Fibroblast of lung (primary cell): ENCODE measurements around the gene SLC25A23. TPM values are rescaled to one million over a fixed set of nuclear protein-coding genes. Genes with fewer than 3 reads are reported as not detected.

Experiments used
- DNase-seq, 2 donors: peaks; one replicate each; pipeline versions ENCODE4 v3.0.0 to v3.0.0-alpha.2; 2010; ENCODE audit warnings: low read depth in 2 of 2
- H2AFZ ChIP-seq: 2 replicates; pipeline ENCODE4 v1.5.1; 2012; ENCODE audit warnings: low read length, control low read depth, inconsistent platforms
- H3K27ac ChIP-seq: 2 replicates; pipeline ENCODE4 v1.5.1; 2011; ENCODE audit warnings: low read length, control low read depth; ENCODE audit not compliant: insufficient read depth
- H3K27me3 ChIP-seq: 2 replicates; pipeline ENCODE4 v1.5.1; 2011; ENCODE audit warnings: mild to moderate bottlenecking, low read length; ENCODE audit not compliant: control insufficient read depth, insufficient read depth
- H3K36me3 ChIP-seq: 2 replicates; pipeline ENCODE4 v1.5.1; 2011; ENCODE audit warnings: low read length; ENCODE audit not compliant: control insufficient read depth, insufficient read depth
- H3K4me1 ChIP-seq: 2 replicates; pipeline ENCODE4 v1.5.1; 2011; ENCODE audit warnings: low read length; ENCODE audit not compliant: control insufficient read depth, insufficient read depth; ENCODE audit errors: extremely low read depth
- H3K4me2 ChIP-seq: 2 replicates; pipeline ENCODE4 v1.5.1; 2011; ENCODE audit warnings: low read length, control low read depth; ENCODE audit not compliant: insufficient read depth; ENCODE audit errors: extremely low read depth
- H3K4me3 ChIP-seq, 4 experiments: fragments of 200-600 bp in 1 of 4; sonication (generic) in 1 of 4; replicated peaks in 1 of 4; 2 replicates each; pipeline ENCODE4 v1.5.1; 2011 to 2016; ENCODE audit warnings: low read length in 4 of 4, low read depth in 3 of 4, mild to moderate bottlenecking in 3 of 4, control low read depth in 2 of 4, inconsistent platforms in 1 of 4, mixed read lengths in 1 of 4; ENCODE audit not compliant: insufficient read depth in 1 of 4; ENCODE audit errors: control extremely low read depth in 1 of 4
- H3K79me2 ChIP-seq: 2 replicates; pipeline ENCODE4 v1.5.1; 2012; ENCODE audit warnings: mild to moderate bottlenecking, low read length, inconsistent platforms; ENCODE audit not compliant: control insufficient read depth, insufficient read depth
- H3K9ac ChIP-seq: 2 replicates; pipeline ENCODE4 v1.5.1; 2011; ENCODE audit warnings: mild to moderate bottlenecking, low read length, control low read depth; ENCODE audit not compliant: insufficient read depth
- H3K9me3 ChIP-seq: 2 replicates; pipeline ENCODE4 v1.5.1; 2012; ENCODE audit warnings: low read depth, low read length; ENCODE audit not compliant: control insufficient read depth, insufficient read depth
- H4K20me1 ChIP-seq: 2 replicates; pipeline ENCODE4 v1.5.1; 2011; ENCODE audit warnings: low read length; ENCODE audit not compliant: control insufficient read depth, insufficient read depth; ENCODE audit errors: extremely low read depth
- CTCF ChIP-seq, 2 donors: IDR thresholded peaks in 1 of 2; conservative IDR thresholded peaks in 1 of 2; 1 replicate in 1 of 2; 2 replicates in 1 of 2; pipeline ENCODE4 v1.5.1; 2011 to 2012; ENCODE audit warnings: low read length in 2 of 2, control low read depth in 1 of 2, inconsistent platforms in 1 of 2, low read depth in 1 of 2, mild to moderate bottlenecking in 1 of 2
- EZH2 ChIP-seq: IDR thresholded peaks from 2 replicates; pipeline ENCODE4 v1.5.1; 2012; ENCODE audit warnings: low read length, control low read depth, mild to moderate bottlenecking; ENCODE audit errors: missing control alignments
- polyA plus RNA-seq, 2 donors: library from polyadenylated mRNA; depleted of rRNA in 1 of 2; stranded (reverse) in 1 of 2; unstranded in 1 of 2; fragments of >200 nt; gene quantifications; 2 replicates each; pipeline ENCODE4 v1.2.1, GENCODE V29; 2011 to 2012; ENCODE audit warnings: missing spikeins in 1 of 2
- total RNA-seq: library from RNA; depleted of rRNA; stranded (reverse); fragments of >200 nt; gene quantifications from 2 replicates; pipeline ENCODE4 v1.2.1, GENCODE V29; 2014

Gene SLC25A23
- total and polyA plus RNA-seq, 2 donors (not counting 1 experiment from before 2014, with no cell fraction given) = 7.9 to 33.9 TPM

- H4K20me1 ChIP-seq = no peaks in the 10 kb centered on the region
- DNase-seq = no peak
- peaks cover 5% of the 10 kb centered on the region for H3K4me1 ChIP-seq
- H3K4me2 ChIP-seq = no peak overlapping the region
- no peak overlapping the region for H3K27ac ChIP-seq
- no peaks in the 10 kb centered on the region for H3K9me3 ChIP-seq
- no peak for TF ChIP-seq EZH2
- no peak for TF ChIP-seq CTCF (conservative IDR thresholded peaks at IDR 0.05 in 1 of 2, IDR thresholded peaks at IDR 0.05 in 1 of 2; ENCODE audit: low read depth in 1 of 2, low read length in 2 of 2)
- H2AFZ ChIP-seq = no peak overlapping the region
- no peaks in the 10 kb centered on the region for H3K36me3 ChIP-seq
- no peak overlapping the region for H3K4me3 ChIP-seq
- peaks cover 16% of the 10 kb centered on the region for H3K79me2 ChIP-seq
- H3K27me3 ChIP-seq = no peaks in the 10 kb centered on the region
- no peak overlapping the region for H3K9ac ChIP-seq
Observed at GRCh38 chr19:6396305-6396704, 63.3 kb downstream of the SLC25A23 start.

- no peaks in the 10 kb centered on the region for H4K20me1 ChIP-seq
- DNase-seq = no peak
Observed at GRCh38 chr19:6394831-6395230, 64.8 kb downstream of the SLC25A23 start.

GRCh38 chr19:6393983-6394412, 65.6 kb downstream of the SLC25A23 start:
- peaks cover 19% of the 10 kb centered on the region for H3K79me2 ChIP-seq
- H2AFZ ChIP-seq = peak overlapping the region; percentile 90
- peaks cover 5% of the 10 kb centered on the region for H3K4me1 ChIP-seq
- H3K9ac ChIP-seq = peak overlapping the region; percentile 91
- peak overlapping the region; percentile 66 to 94 (median 84) for H3K4me3 ChIP-seq
- H4K20me1 ChIP-seq = no peaks in the 10 kb centered on the region
- DNase-seq = no peak
- H3K4me2 ChIP-seq = peak overlapping the region; percentile 38
- TF ChIP-seq EZH2 = no peak
- no peak for TF ChIP-seq CTCF (conservative IDR thresholded peaks at IDR 0.05 in 1 of 2, IDR thresholded peaks at IDR 0.05 in 1 of 2; ENCODE audit: low read depth in 1 of 2, low read length in 2 of 2)
- peak overlapping the region; percentile 94 for H3K27ac ChIP-seq
- H3K9me3 ChIP-seq = no peaks in the 10 kb centered on the region
- no peaks in the 10 kb centered on the region for H3K27me3 ChIP-seq
- H3K36me3 ChIP-seq = peaks cover 9% of the 10 kb centered on the region

More at GRCh38 chr19:6394831-6395230, 64.8 kb downstream of the SLC25A23 start:
- H3K36me3 ChIP-seq = peaks cover 4% of the 10 kb centered on the region
- H3K4me2 ChIP-seq = no peak overlapping the region
- H3K4me3 ChIP-seq = no peak overlapping the region
- TF ChIP-seq CTCF (conservative IDR thresholded peaks at IDR 0.05 in 1 of 2, IDR thresholded peaks at IDR 0.05 in 1 of 2; ENCODE audit: low read depth in 1 of 2, low read length in 2 of 2) (no peak), EZH2 (no peak)
- H2AFZ ChIP-seq = no peak overlapping the region
- H3K79me2 ChIP-seq = peaks cover 19% of the 10 kb centered on the region
- H3K27ac ChIP-seq = no peak overlapping the region
- H3K9me3 ChIP-seq = no peaks in the 10 kb centered on the region
- H3K9ac ChIP-seq = no peak overlapping the region
- H3K4me1 ChIP-seq = peaks cover 5% of the 10 kb centered on the region
- no peaks in the 10 kb centered on the region for H3K27me3 ChIP-seq
